ENCODE measurements around the gene TMEM37. TPM values are rescaled to one million over a fixed set of nuclear protein-coding genes. Genes with fewer than 3 reads are reported as not detected.
A peak's percentile ranks its signal among the peaks of the same experiment; 100 is the strongest.

The TMEM37 gene
- total RNA-seq, 2 donors from 2014 or later, result not detected

GRCh38 chr2:119441376-119442225 is 9.9 kb downstream of the TMEM37 start:
- Mint-ChIP-seq H3K36me3 (ENCODE audit: insufficient read depth in 2 of 2) (no peaks in the 10 kb centered on the region), H3K9me3 (no peaks in the 10 kb centered on the region), H3K4me3 (no peak overlapping the region), H3K27ac (no peak overlapping the region), H3K4me1 (ENCODE audit: low read depth) (no peaks in the 10 kb centered on the region), H3K27me3 (ENCODE audit: low read depth) (peaks cover 10% of the 10 kb centered on the region)
- ATAC-seq (replicated peaks in 1 of 2), result no peak
- no peak for DNase-seq

- ATAC-seq (replicated peaks in 1 of 2) (no peak), DNase-seq (no peak)
- H3K27me3 Mint-ChIP-seq (ENCODE audit: low read depth), result peaks cover 10% of the 10 kb centered on the region
- no peak overlapping the region for H3K27ac Mint-ChIP-seq
- no peak overlapping the region for H3K4me3 Mint-ChIP-seq
- H3K36me3 Mint-ChIP-seq (ENCODE audit: insufficient read depth in 2 of 2), result no peaks in the 10 kb centered on the region
- no peaks in the 10 kb centered on the region for H3K4me1 Mint-ChIP-seq (ENCODE audit: low read depth)
- no peaks in the 10 kb centered on the region for H3K9me3 Mint-ChIP-seq
These were observed 10.6 kb downstream of the TMEM37 start for GRCh38 chr2:119442226-119442619.

GRCh38 chr2:119442850-119443249 is 11.2 kb downstream of the TMEM37 start:
- ATAC-seq (replicated peaks in 1 of 2), result no peak
- Mint-ChIP-seq H3K9me3 (no peaks in the 10 kb centered on the region), H3K4me3 (no peak overlapping the region), H3K4me1 (ENCODE audit: low read depth) (no peaks in the 10 kb centered on the region), H3K27me3 (ENCODE audit: low read depth) (peaks cover 9% of the 10 kb centered on the region), H3K27ac (no peak overlapping the region), H3K36me3 (ENCODE audit: insufficient read depth in 2 of 2) (no peaks in the 10 kb centered on the region)
- no peak for DNase-seq

- H3K4me3 Mint-ChIP-seq, result no peak overlapping the region
- no peaks in the 10 kb centered on the region for H3K9me3 Mint-ChIP-seq
- no peaks in the 10 kb centered on the region for H3K36me3 Mint-ChIP-seq (ENCODE audit: insufficient read depth in 2 of 2)
- ATAC-seq (replicated peaks in 1 of 2) (no peak), DNase-seq (no peak)
- peaks cover 9% of the 10 kb centered on the region for H3K27me3 Mint-ChIP-seq (ENCODE audit: low read depth)
- H3K27ac Mint-ChIP-seq, result no peak overlapping the region
- H3K4me1 Mint-ChIP-seq (ENCODE audit: low read depth), result peaks cover 5% of the 10 kb centered on the region
These were observed 14.4 kb downstream of the TMEM37 start for GRCh38 chr2:119446037-119446436.

- ATAC-seq (replicated peaks in 1 of 2), result no peak
- Mint-ChIP-seq H3K36me3 (ENCODE audit: insufficient read depth in 2 of 2) (no peaks in the 10 kb centered on the region), H3K9me3 (no peaks in the 10 kb centered on the region), H3K27me3 (ENCODE audit: low read depth) (peaks cover 26% of the 10 kb centered on the region), H3K4me3 (peak overlapping the region in 1 of 2 donors; percentile 47), H3K4me1 (ENCODE audit: low read depth) (peaks cover 5% of the 10 kb centered on the region), H3K27ac (no peak overlapping the region)
- DNase-seq, result no peak
These were observed 16.9 kb downstream of the TMEM37 start for GRCh38 chr2:119448427-119449141.

- Mint-ChIP-seq H3K4me1 (ENCODE audit: low read depth) (peaks cover 5% of the 10 kb centered on the region), H3K36me3 (ENCODE audit: insufficient read depth in 2 of 2) (no peaks in the 10 kb centered on the region), H3K27me3 (ENCODE audit: low read depth) (peaks cover 26% of the 10 kb centered on the region), H3K9me3 (no peaks in the 10 kb centered on the region), H3K4me3 (no peak overlapping the region), H3K27ac (no peak overlapping the region)
- ATAC-seq (replicated peaks in 1 of 2) (no peak), DNase-seq (no peak)
These were observed 17.9 kb downstream of the TMEM37 start for GRCh38 chr2:119449521-119449920.

GRCh38 chr2:119451336-119452050 is 19.8 kb downstream of the TMEM37 start:
- peaks cover 9% of the 10 kb centered on the region for H3K4me1 Mint-ChIP-seq (ENCODE audit: low read depth)
- H3K36me3 Mint-ChIP-seq (ENCODE audit: insufficient read depth in 2 of 2), result peaks cover 0 to 3% of the 10 kb centered on the region in 2 donors
- no peak overlapping the region for H3K4me3 Mint-ChIP-seq
- DNase-seq, result no peak
- no peak overlapping the region for H3K27ac Mint-ChIP-seq
- H3K9me3 Mint-ChIP-seq, result no peaks in the 10 kb centered on the region
- peaks cover 35% of the 10 kb centered on the region for H3K27me3 Mint-ChIP-seq (ENCODE audit: low read depth)
- no peak for ATAC-seq (replicated peaks in 1 of 2)

- Mint-ChIP-seq H3K27me3 (ENCODE audit: low read depth) (peaks cover 32% of the 10 kb centered on the region), H3K4me3 (no peak overlapping the region), H3K27ac (no peak overlapping the region), H3K9me3 (no peaks in the 10 kb centered on the region), H3K4me1 (ENCODE audit: low read depth) (peaks cover 4% of the 10 kb centered on the region), H3K36me3 (ENCODE audit: insufficient read depth in 2 of 2) (peaks cover 0 to 3% of the 10 kb centered on the region in 2 donors)
- no peak for DNase-seq
- ATAC-seq (replicated peaks in 1 of 2), result no peak
These were observed 22.4 kb downstream of the TMEM37 start for GRCh38 chr2:119453972-119454593.

- Mint-ChIP-seq H3K4me1 (ENCODE audit: low read depth) (peaks cover 4% of the 10 kb centered on the region), H3K36me3 (ENCODE audit: insufficient read depth in 2 of 2) (peaks cover 0 to 3% of the 10 kb centered on the region in 2 donors), H3K27ac (no peak overlapping the region), H3K27me3 (ENCODE audit: low read depth) (peaks cover 26% of the 10 kb centered on the region), H3K9me3 (no peaks in the 10 kb centered on the region), H3K4me3 (no peak overlapping the region)
- ATAC-seq (replicated peaks in 1 of 2), result no peak
- no peak for DNase-seq
These were observed 23.5 kb downstream of the TMEM37 start for GRCh38 chr2:119455066-119455718.

- peaks cover 21% of the 10 kb centered on the region for H3K4me1 Mint-ChIP-seq (ENCODE audit: low read depth)
These were observed 28.4 kb downstream of the TMEM37 start for GRCh38 chr2:119460076-119460475.

GRCh38 chr2:119461811-119462210 is 30.2 kb downstream of the TMEM37 start:
- H3K4me1 Mint-ChIP-seq (ENCODE audit: low read depth), result peaks cover 16% of the 10 kb centered on the region
- DNase-seq (no peak), ATAC-seq (replicated peaks in 1 of 2) (no peak)
- no peak overlapping the region for H3K4me3 Mint-ChIP-seq
- H3K27ac Mint-ChIP-seq, result no peak overlapping the region
- H3K27me3 Mint-ChIP-seq (ENCODE audit: low read depth), result no peaks in the 10 kb centered on the region
- H3K9me3 Mint-ChIP-seq, result no peaks in the 10 kb centered on the region
- no peaks in the 10 kb centered on the region for H3K36me3 Mint-ChIP-seq (ENCODE audit: insufficient read depth in 2 of 2)

More at GRCh38 chr2:119460076-119460475, 28.4 kb downstream of the TMEM37 start:
- DNase-seq, result no peak
- ATAC-seq (replicated peaks in 1 of 2), result no peak
- Mint-ChIP-seq H3K27ac (no peak overlapping the region), H3K4me3 (no peak overlapping the region), H3K27me3 (ENCODE audit: low read depth) (peaks cover 7% of the 10 kb centered on the region), H3K9me3 (no peaks in the 10 kb centered on the region), H3K36me3 (ENCODE audit: insufficient read depth in 2 of 2) (peaks cover 0 to 3% of the 10 kb centered on the region in 2 donors)

GRCh38 chr2:119462574-119462973 is 30.9 kb downstream of the TMEM37 start:
- no peak overlapping the region for H3K27ac Mint-ChIP-seq
- no peak for DNase-seq
- ATAC-seq (replicated peaks in 1 of 2), result no peak
- no peaks in the 10 kb centered on the region for H3K27me3 Mint-ChIP-seq (ENCODE audit: low read depth)
- H3K4me3 Mint-ChIP-seq, result no peak overlapping the region
- no peaks in the 10 kb centered on the region for H3K9me3 Mint-ChIP-seq
- no peaks in the 10 kb centered on the region for H3K36me3 Mint-ChIP-seq (ENCODE audit: insufficient read depth in 2 of 2)
- peaks cover 16% of the 10 kb centered on the region for H3K4me1 Mint-ChIP-seq (ENCODE audit: low read depth)

Data from activated T-cell treated with anti-CD3 and anti-CD28 coated beads, Interleukin-2, amount 50 U/mL, for 72 hours (primary cell).